DMS 273 (cell line): Measurements from ENCODE around the gene CMTR1.

Source experiments
- DNase-seq: peaks from one replicate; lab custom pipeline; 2025; ENCODE audit not compliant: unreplicated experiment; lab: John Stamatoyannopoulos, UW

CMTR1 gene

GRCh38 chr6:37477656-37478435 lies 44.8 kb downstream of the CMTR1 start:
- no peak for DNase-seq

GRCh38 chr6:37478827-37479226 lies 45.8 kb downstream of the CMTR1 start:
- no peak for DNase-seq

GRCh38 chr6:37479266-37479854 lies 46.3 kb downstream of the CMTR1 start:
- no peak for DNase-seq

- no peak for DNase-seq
Observed at GRCh38 chr6:37480118-37480736, 47.2 kb downstream of the CMTR1 start.

- no peak for DNase-seq
Observed at GRCh38 chr6:37480951-37481534, 48.0 kb downstream of the CMTR1 start.

- DNase-seq: no peak
Observed at GRCh38 chr6:37481711-37482605, 48.9 kb downstream of the CMTR1 start.

- DNase-seq: no peak
Observed at GRCh38 chr6:37482606-37483251, 49.7 kb downstream of the CMTR1 start.

GRCh38 chr6:37483252-37483901 lies 50.4 kb downstream of the CMTR1 start:
- no peak for DNase-seq

- DNase-seq: peak; percentile 87
Observed at GRCh38 chr6:37483917-37484785, 51.1 kb downstream of the CMTR1 start.

GRCh38 chr6:37484786-37485170 lies 51.8 kb downstream of the CMTR1 start:
- DNase-seq: peak; percentile 39

GRCh38 chr6:37485291-37485702 lies 52.3 kb downstream of the CMTR1 start:
- peak; percentile 66 for DNase-seq

- no peak for DNase-seq
Observed at GRCh38 chr6:37486121-37486839, 53.3 kb downstream of the CMTR1 start.

- DNase-seq: peak; percentile 84
Observed at GRCh38 chr6:37487591-37488380, 54.8 kb downstream of the CMTR1 start.

- DNase-seq: no peak
Observed at GRCh38 chr6:37488476-37488875, 55.5 kb downstream of the CMTR1 start.

- peak; percentile 72 for DNase-seq
Observed at GRCh38 chr6:37489697-37490336, 56.8 kb downstream of the CMTR1 start.

- no peak for DNase-seq
Observed at GRCh38 chr6:37490536-37491170, 57.6 kb downstream of the CMTR1 start.
